ENCODE results near the gene ARAP3. TPM values are rescaled to one million over a fixed set of nuclear protein-coding genes. Genes with fewer than 3 reads are reported as not detected.

Gene ARAP3
- total RNA-seq, 1 experiment from 2014 or later: 7.6 TPM

GRCh38 chr5:141603923-141604717, 77.9 kb downstream of the ARAP3 start:
- H3K9me3 ChIP-seq (replicated peaks): no peaks in the 10 kb centered on the region
- peaks cover 13% of the 10 kb centered on the region for H3K4me1 ChIP-seq (replicated peaks)
- peak; percentile 64 to 83 for DNase-seq (ENCODE audit: low read depth in 1 of 2, low spot score in 2 of 2)
- H3K36me3 ChIP-seq: peaks cover 3% of the 10 kb centered on the region; the same call in 1 of the 2 replicates
- peak overlapping the region; percentile 68 for H3K27ac ChIP-seq
- H3K4me3 ChIP-seq: no peak overlapping the region
- no peaks in the 10 kb centered on the region for H3K27me3 ChIP-seq (replicated peaks)

Other genes starting within 250 kb of the ARAP3 start
- gene PCDHGC3, start 206.3 kb downstream of the ARAP3 start, total RNA-seq (2014; rRNA removed; shearing (Covaris generic)): 45.5 and 57.8 TPM in 2 replicates
- gene PCDHGC4, start 197.2 kb downstream of the ARAP3 start, total RNA-seq (2014; rRNA removed; shearing (Covaris generic)): 0.22 and 0.39 TPM in 2 replicates
- 0.21 TPM in 1 of 2 replicates, not detected in the other for gene PCDHGC5, start 193.1 kb downstream of the ARAP3 start, total RNA-seq (2014; rRNA removed; shearing (Covaris generic))
- gene DIAPH1, start 63.2 kb downstream of the ARAP3 start, total RNA-seq (2014; rRNA removed; shearing (Covaris generic)): 44.5 and 48.7 TPM in 2 replicates
- 85.9 and 93.9 TPM in 2 replicates for gene HDAC3, start 45.4 kb downstream of the ARAP3 start, total RNA-seq (2014; rRNA removed; shearing (Covaris generic))
- gene RELL2, start 45.2 kb downstream of the ARAP3 start, total RNA-seq (2014; rRNA removed; shearing (Covaris generic)): 5.8 and 10.1 TPM in 2 replicates
- 33.2 and 35.8 TPM in 2 replicates for gene FCHSD1, start 30.8 kb downstream of the ARAP3 start, total RNA-seq (2014; rRNA removed; shearing (Covaris generic))
- gene PCDH1, start 196.2 kb upstream of the ARAP3 start, total RNA-seq (2014; rRNA removed; shearing (Covaris generic)): 0.53 TPM in 1 of 2 replicates, not detected in the other
- gene DELE1, start 241.6 kb upstream of the ARAP3 start, total RNA-seq (2014; rRNA removed; shearing (Covaris generic)): 72.3 and 104 TPM in 2 replicates